GM10847 (cell line): ENCODE results near the gene EML1.

Experiments
- POLR2A ChIP-seq: IDR thresholded peaks from 2 replicates; pipeline ENCODE4 v1.6.1; 2011; ENCODE audit not compliant: insufficient read length; ENCODE audit errors: extremely low read depth

Gene EML1

GRCh38 chr14:99945732-99946651, 152.8 kb downstream of the EML1 start:
- TF ChIP-seq POLR2A: no peak

- no peak for TF ChIP-seq POLR2A
Measured at GRCh38 chr14:99946652-99947489, 153.7 kb downstream of the EML1 start.

DNA sequence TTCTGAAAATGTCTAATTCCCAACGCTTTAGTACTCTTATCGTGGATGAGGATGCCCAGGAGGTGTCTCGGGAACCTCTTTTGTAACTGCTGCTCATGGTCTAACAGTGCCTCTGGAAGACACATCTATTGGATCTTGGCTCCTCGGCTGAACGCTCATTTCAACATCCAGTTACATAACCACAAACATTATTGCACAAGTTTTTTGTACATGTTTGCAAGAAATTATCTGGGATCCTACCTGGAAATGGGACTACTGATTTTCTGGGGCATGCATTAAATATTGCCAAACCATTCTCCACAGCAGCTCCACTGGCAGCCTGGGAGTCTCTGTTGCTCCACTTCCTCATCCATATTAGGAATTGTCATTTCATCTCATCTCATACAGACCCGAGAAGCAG, 154.5 kb downstream of the EML1 start:
- no peak for TF ChIP-seq POLR2A

DNA sequence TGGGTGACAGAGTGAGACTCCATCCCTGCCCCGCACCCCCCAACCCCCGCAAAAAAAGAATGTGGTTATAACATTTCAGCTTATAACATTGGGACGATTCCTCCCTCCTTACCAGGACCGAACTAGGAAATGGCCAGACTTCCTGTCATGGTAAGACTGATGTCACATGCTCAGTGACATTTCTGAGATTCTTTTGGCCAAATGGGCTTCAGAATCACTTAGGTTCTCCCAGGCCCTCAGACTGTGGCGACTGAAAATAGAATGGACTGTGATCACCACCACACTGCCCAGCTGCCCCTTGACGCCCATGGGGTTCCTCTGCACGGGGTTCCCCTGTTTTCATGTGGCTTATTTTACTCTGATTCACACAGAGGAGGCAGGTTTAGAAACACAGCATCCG, 157.0 kb downstream of the EML1 start:
- TF ChIP-seq POLR2A: no peak

- no peak for TF ChIP-seq POLR2A
Measured at GRCh38 chr14:99951085-99951484, 157.9 kb downstream of the EML1 start.

DNA sequence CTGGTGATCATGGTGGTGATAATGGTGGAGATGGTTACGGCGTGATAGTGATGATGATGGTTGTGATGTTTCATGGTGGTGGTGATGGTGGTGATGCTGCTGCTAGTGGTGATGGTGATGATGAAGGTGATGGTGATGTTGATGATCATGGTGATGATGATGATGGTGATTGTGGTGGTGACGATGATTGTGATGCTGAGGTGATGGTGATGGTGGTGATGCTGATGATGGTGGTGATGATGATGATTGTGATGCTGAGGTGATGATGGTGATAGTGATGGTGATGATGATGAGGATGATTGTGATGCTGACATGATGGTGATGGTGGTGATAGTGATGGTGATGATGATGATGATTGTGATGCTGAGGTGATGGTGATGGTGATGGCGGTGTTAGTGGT, 158.8 kb downstream of the EML1 start:
- TF ChIP-seq POLR2A: no peak

DNA sequence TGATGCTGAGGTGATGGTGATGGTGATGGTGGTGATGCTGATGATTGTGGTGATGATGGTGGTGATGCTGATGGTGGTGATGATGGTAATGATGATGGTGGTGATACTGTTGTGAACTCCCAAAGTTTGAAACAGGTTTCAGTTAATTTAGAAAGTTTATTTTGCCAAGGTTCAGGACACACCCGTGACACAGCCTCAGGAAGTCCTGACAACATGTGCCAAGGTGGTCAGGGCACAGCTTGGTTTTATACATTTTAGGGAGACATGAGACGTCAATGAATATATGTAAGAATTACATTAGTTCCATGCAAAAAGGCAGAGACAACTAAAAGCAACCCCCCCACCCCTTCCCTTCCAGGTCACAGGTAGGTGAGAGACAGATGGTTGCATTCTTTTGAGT, 159.2 kb downstream of the EML1 start:
- no peak for TF ChIP-seq POLR2A

DNA sequence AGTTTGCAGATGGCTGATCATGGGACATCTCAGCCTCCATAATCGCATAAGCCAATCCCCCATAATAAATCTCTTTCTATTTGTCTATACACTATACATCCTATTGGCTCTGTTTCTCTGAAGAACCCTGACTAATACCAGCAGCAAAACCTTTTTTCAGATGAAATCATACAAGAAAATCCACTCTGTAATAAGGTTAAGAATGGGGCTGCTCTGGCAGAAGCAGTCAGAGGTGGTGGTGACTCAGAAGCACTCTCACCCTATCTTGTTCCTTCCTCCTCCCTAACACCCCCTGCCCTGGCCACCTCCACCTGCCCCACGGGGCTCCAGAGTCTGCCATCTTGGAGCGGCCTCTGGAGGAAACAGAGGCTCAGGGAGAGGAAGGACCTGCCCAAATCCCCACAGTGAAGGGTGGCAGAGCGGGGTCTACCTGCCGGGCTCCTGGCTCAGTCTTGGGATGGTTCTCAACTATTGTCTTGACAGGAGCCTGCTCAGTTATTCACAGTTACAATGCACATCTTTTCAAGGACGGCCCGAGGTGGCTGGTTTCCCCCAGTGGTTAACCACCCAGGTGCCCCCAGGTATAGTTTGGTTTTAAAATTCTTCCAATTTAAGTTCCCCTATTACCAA, 162.7 kb downstream of the EML1 start:
- no peak for TF ChIP-seq POLR2A

DNA sequence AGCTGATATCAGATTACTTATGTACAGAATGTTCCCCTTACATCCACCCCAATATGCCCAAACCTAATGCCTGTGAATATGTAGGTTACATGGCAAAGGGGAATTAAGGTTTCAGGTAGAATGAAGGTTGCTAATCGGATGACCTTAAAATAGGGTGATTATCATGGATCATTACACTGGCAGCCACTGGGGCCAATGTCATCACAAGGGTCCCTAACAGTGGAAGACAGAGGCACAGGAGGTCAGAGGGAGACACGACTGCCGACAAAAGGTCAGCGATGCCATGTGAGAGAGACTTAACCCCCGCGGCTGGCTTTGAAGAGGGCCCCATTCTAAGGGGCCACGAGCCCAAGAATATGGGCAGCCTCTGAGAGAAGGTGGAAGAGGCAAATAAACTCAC, 165.2 kb downstream of the EML1 start:
- no peak for TF ChIP-seq POLR2A

DNA sequence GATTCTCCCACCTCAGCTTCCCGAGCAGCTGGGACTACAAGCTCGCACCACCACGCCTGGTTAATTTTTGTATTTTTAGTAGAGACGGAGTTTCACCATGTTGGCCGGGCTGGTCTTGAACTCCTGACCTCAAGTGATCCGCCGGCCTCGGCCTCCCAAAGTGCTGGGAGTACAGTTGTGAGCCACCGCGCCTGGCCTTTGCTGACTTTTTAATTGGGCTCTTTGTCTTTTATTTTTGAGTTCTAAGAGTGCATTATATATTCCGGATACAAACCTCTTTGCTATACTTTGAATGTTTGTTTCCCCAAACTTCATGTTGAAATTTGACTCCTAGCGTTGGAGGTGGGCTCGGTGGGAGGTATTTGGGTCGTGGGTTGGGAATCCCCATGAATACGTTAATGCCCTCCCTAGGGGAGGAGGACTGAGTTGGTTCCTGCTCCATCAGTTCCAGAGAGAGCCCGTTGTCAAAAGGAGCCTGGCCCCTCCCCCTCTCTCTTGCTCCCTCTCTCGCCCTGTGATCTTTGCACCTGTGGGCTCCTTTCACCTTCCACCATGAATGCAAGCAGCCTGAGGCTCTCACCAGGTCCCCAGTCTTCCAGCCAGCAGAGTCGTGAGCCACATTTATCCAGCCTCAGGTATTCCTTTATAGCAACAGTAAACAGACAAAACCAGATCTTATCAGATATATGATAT, 168.8 kb downstream of the EML1 start:
- no peak for TF ChIP-seq POLR2A

- no peak for TF ChIP-seq POLR2A
Measured at GRCh38 chr14:99964979-99965378, 171.8 kb downstream of the EML1 start.

GRCh38 chr14:99966037-99966835, 173.0 kb downstream of the EML1 start:
- no peak for TF ChIP-seq POLR2A

DNA sequence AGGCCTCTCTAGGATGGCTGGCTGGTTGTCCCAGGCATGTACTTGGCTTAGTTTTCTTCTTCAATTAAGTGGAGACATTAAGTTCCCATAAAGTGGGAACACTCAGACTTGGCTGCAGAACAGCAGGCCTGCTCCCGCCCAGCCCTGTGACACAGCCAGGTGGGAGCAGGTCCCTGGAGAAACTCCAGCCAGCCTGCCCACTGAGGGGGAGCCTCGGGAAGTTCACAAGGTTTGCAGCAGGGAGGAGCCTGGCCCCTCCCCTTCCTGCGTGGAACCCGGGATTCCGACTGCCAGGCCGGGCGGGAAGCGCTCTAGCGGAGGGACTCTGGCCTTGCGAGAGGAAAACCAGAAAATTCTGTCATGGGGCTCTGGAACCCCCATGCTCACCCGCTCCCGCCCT, 173.7 kb downstream of the EML1 start:
- no peak for TF ChIP-seq POLR2A

DNA sequence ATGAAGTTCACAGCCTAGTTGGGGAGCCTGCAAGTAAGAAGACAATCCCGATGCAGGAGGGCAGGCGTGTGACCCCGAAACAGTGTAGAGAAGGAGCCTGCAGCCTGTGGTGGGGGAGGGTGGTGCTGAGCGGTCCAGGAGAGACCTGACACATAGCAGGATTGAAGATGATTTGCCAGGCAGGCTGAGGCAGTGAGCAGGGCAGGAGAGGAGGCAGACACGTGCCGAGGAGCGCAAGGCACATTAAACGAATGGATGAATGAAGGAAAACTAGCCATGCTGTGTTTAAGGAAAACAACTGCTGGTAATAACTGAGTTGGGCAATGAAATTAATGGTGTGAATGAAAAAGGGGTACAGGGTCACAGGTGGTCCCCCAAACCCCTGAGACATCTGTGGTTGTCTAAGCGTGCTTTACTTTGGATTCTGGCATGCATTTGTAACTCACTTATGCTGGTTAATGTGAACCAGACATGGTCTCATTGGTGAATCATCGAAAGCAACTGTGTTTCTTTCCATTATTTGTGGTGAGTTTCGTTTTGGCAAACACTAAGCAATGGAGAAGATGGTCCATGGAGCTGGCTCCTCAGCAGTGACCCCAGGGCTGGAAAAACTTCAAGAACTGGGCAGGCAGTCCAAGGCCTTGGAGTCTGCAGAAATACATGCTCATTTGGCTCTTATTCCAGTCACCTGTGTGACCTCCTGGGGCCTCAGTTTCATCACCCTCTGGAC, 175.1 kb downstream of the EML1 start:
- no peak for TF ChIP-seq POLR2A
